Mesenchymal stem cell (in vitro differentiated cells and primary cell): Measurements from ENCODE around the gene TSSC4.

Experiments
- DNase-seq: peaks from one replicate; pipeline ENCODE4 v3.0.0-alpha.2; 2013
- H2AFZ ChIP-seq: one replicate; pipeline ENCODE4 v1.6.1; 2013; ENCODE audit warnings: low read depth, mild to moderate bottlenecking, control low read depth, inconsistent platforms, low read length, moderate library complexity
- H2AK5ac ChIP-seq: 2 replicates; pipeline ENCODE4 v1.6.1; 2013; ENCODE audit warnings: low read length, moderate library complexity, mild to moderate bottlenecking, inconsistent platforms; ENCODE audit not compliant: severe bottlenecking
- H2BK120ac ChIP-seq: one replicate; pipeline ENCODE4 v1.6.1; 2013; ENCODE audit warnings: low read depth, mild to moderate bottlenecking, inconsistent platforms, low read length, moderate library complexity
- H2BK12ac ChIP-seq, 2 experiments: one replicate each; pipeline ENCODE4 v1.6.1; 2013; ENCODE audit warnings: inconsistent platforms in 2 of 2, low read length in 2 of 2, mild to moderate bottlenecking in 2 of 2, moderate library complexity in 2 of 2, control low read depth in 1 of 2
- H2BK15ac ChIP-seq: one replicate; pipeline ENCODE4 v1.6.1; 2013; ENCODE audit warnings: mild to moderate bottlenecking, low read depth, inconsistent platforms; ENCODE audit not compliant: poor library complexity, severe bottlenecking
- H2BK5ac ChIP-seq: 2 replicates; pipeline ENCODE4 v1.6.1; 2013; ENCODE audit warnings: low read depth, mild to moderate bottlenecking, low read length, control low read depth, inconsistent platforms; ENCODE audit not compliant: poor library complexity, severe bottlenecking
- H3K14ac ChIP-seq, 2 experiments: one replicate each; pipeline ENCODE4 v1.6.1; 2013; ENCODE audit warnings: inconsistent platforms in 2 of 2, low read length in 2 of 2, control low read depth in 1 of 2, mild to moderate bottlenecking in 1 of 2, moderate library complexity in 1 of 2
- H3K18ac ChIP-seq, 2 experiments: one replicate each; pipeline ENCODE4 v1.6.1; 2013; ENCODE audit warnings: inconsistent platforms in 2 of 2, low read length in 2 of 2, control low read depth in 1 of 2, low read depth in 1 of 2, mild to moderate bottlenecking in 1 of 2
- H3K23ac ChIP-seq, 2 experiments: one replicate each; pipeline ENCODE4 v1.6.1; 2013; ENCODE audit warnings: inconsistent platforms in 2 of 2, low read length in 2 of 2, mild to moderate bottlenecking in 2 of 2, moderate library complexity in 2 of 2, control low read depth in 1 of 2
- H3K27ac ChIP-seq: 2 replicates; pipeline ENCODE4 v1.5.1; 2013; ENCODE audit warnings: mild to moderate bottlenecking, moderate library complexity, low read length, control low read depth, inconsistent platforms; ENCODE audit not compliant: poor library complexity, severe bottlenecking
- H3K27me3 ChIP-seq, 2 experiments: 2 replicates each; pipeline versions ENCODE4 v1.6.1 to v1.7.0; 2013; ENCODE audit warnings: low read length in 2 of 2, mild to moderate bottlenecking in 2 of 2, moderate library complexity in 2 of 2, control low read depth in 1 of 2, inconsistent platforms in 1 of 2; ENCODE audit not compliant: control insufficient read depth in 1 of 2, insufficient read depth in 1 of 2
- H3K36me3 ChIP-seq, 2 experiments: 2 replicates each; pipeline versions ENCODE4 v1.6.1 to v1.7.0; 2013; ENCODE audit warnings: low read length in 2 of 2, control low read depth in 1 of 2, inconsistent platforms in 1 of 2, low read depth in 1 of 2, mild to moderate bottlenecking in 1 of 2; ENCODE audit not compliant: insufficient read depth in 2 of 2, control insufficient read depth in 1 of 2
- H3K4ac ChIP-seq, 2 experiments: one replicate each; pipeline ENCODE4 v1.6.1; 2013; ENCODE audit warnings: inconsistent platforms in 2 of 2, low read length in 2 of 2, mild to moderate bottlenecking in 2 of 2, moderate library complexity in 2 of 2, control low read depth in 1 of 2, low read depth in 1 of 2
- H3K4me1 ChIP-seq: 2 replicates; pipeline ENCODE4 v1.6.1; 2013; ENCODE audit warnings: low read depth, low read length, control low read depth; ENCODE audit not compliant: control insufficient read depth, insufficient read depth
- H3K4me2 ChIP-seq: 2 replicates; pipeline ENCODE4 v1.6.1; 2013; ENCODE audit warnings: low read length, mild to moderate bottlenecking, inconsistent platforms; ENCODE audit not compliant: poor library complexity, severe bottlenecking
- H3K4me3 ChIP-seq, 2 experiments: 2 replicates each; pipeline versions ENCODE4 v1.5.1 to v1.7.0; 2013; ENCODE audit warnings: low read length in 2 of 2, mild to moderate bottlenecking in 2 of 2, control low read depth in 1 of 2, low read depth in 1 of 2; ENCODE audit not compliant: insufficient read depth in 1 of 2
- H3K79me1 ChIP-seq: replicated peaks from 2 replicates; pipeline ENCODE4 v1.6.1; 2013; ENCODE audit warnings: mild to moderate bottlenecking, control low read depth, low read length, inconsistent platforms; ENCODE audit not compliant: poor library complexity, severe bottlenecking
- H3K9ac ChIP-seq: 2 replicates; pipeline ENCODE4 v1.7.0; 2013; ENCODE audit warnings: mild to moderate bottlenecking, low read length, moderate library complexity
- H3K9me3 ChIP-seq: 2 replicates; pipeline ENCODE4 v1.7.0; 2013; ENCODE audit warnings: mild to moderate bottlenecking, low read length; ENCODE audit not compliant: control insufficient read depth
- H4K8ac ChIP-seq: one replicate; pipeline ENCODE4 v1.6.1; 2013; ENCODE audit warnings: inconsistent platforms, mild to moderate bottlenecking, low read length, moderate library complexity
- H4K91ac ChIP-seq: one replicate; pipeline ENCODE4 v1.6.1; 2013; ENCODE audit warnings: mild to moderate bottlenecking, low read length, inconsistent platforms
- WGBS: methylation state at CpG from one replicate; pipeline ENCODE4 v1.1.7; 2013; ENCODE audit warnings: mixed read lengths; 5-methylcytosine and 5-hydroxymethylcytosine counted together

The TSSC4 gene

DNA sequence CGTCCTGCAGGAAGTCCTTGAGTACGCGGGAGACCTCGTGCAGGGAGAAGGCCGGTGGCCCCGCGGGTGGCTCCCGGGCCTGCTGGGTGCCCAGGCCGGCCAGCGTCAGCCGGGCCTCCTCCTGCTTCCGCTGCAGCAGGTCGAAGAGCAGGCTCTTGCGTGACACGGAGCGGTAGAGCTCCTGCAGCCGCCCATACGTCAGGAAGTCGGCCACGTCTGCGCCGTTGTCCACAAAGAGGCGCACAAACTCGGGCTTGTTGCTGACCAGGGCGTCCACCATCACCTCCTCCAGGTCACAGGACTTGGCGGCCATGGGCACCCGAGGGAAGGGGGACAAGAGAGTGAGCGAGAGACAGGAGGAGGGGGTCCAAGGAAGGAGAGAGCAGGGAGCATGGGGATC is 14.6 kb downstream of the TSSC4 start:
- no peak overlapping the region for H2BK5ac ChIP-seq
- no peak overlapping the region for H2AFZ ChIP-seq
- H3K4me1 ChIP-seq: peaks cover 4% of the 10 kb centered on the region
- H3K4ac ChIP-seq: no peak overlapping the region
- H3K36me3 ChIP-seq: no peaks in the 10 kb centered on the region
- H3K4me3 ChIP-seq: no peak overlapping the region
- H3K79me1 ChIP-seq: no peaks in the 10 kb centered on the region
- no peak overlapping the region for H4K91ac ChIP-seq
- peaks cover 9 to 25% of the 10 kb centered on the region in 2 experiments for H3K27me3 ChIP-seq
- no peak overlapping the region for H2BK12ac ChIP-seq
- H3K18ac ChIP-seq: no peak overlapping the region
- no peak overlapping the region for H3K27ac ChIP-seq
- no peak overlapping the region for H2AK5ac ChIP-seq
- no peak overlapping the region for H2BK15ac ChIP-seq
- DNase-seq: no peak
- H3K4me2 ChIP-seq: no peak overlapping the region
- no peak overlapping the region for H3K9ac ChIP-seq
- H4K8ac ChIP-seq: no peak overlapping the region
- WGBS: 92% methylated on average over 28 of the region's 28 CpGs
- H3K14ac ChIP-seq: no peak overlapping the region
- H3K9me3 ChIP-seq: no peaks in the 10 kb centered on the region
- no peak overlapping the region for H3K23ac ChIP-seq
- no peak overlapping the region for H2BK120ac ChIP-seq

GRCh38 chr11:2415601-2416380 is 15.2 kb downstream of the TSSC4 start:
- Histone ChIP-seq H3K27ac (no peak overlapping the region), H2BK12ac (no peak overlapping the region), H4K8ac (no peak overlapping the region), H3K23ac (no peak overlapping the region), H3K4me3 (no peak overlapping the region), H2AFZ (no peak overlapping the region), H3K36me3 (no peaks in the 10 kb centered on the region), H3K9me3 (no peaks in the 10 kb centered on the region), H3K14ac (no peak overlapping the region), H3K18ac (no peak overlapping the region), H4K91ac (no peak overlapping the region), H2BK15ac (no peak overlapping the region), H3K4me2 (no peak overlapping the region), H2BK5ac (no peak overlapping the region), H3K4me1 (peaks cover 7% of the 10 kb centered on the region), H3K27me3 (peaks cover 3 to 22% of the 10 kb centered on the region in 2 experiments), H3K9ac (no peak overlapping the region), H2BK120ac (no peak overlapping the region), H3K4ac (no peak overlapping the region), H2AK5ac (no peak overlapping the region), H3K79me1 (no peaks in the 10 kb centered on the region)
- DNase-seq: no peak
- 91% methylated on average over 34 of the region's 34 CpGs for WGBS

GRCh38 chr11:2416765-2417164 is 16.2 kb downstream of the TSSC4 start:
- Histone ChIP-seq H3K79me1 (no peaks in the 10 kb centered on the region), H3K14ac (no peak overlapping the region), H3K18ac (no peak overlapping the region), H2AK5ac (no peak overlapping the region), H2BK120ac (no peak overlapping the region), H2BK5ac (no peak overlapping the region), H4K8ac (no peak overlapping the region), H3K36me3 (no peaks in the 10 kb centered on the region), H3K4me2 (no peak overlapping the region), H2AFZ (no peak overlapping the region), H3K27me3 (peaks cover 0 to 24% of the 10 kb centered on the region in 2 experiments), H3K4me3 (no peak overlapping the region), H3K9me3 (no peaks in the 10 kb centered on the region), H2BK15ac (no peak overlapping the region), H4K91ac (no peak overlapping the region), H3K4me1 (peaks cover 9% of the 10 kb centered on the region), H2BK12ac (no peak overlapping the region), H3K4ac (no peak overlapping the region), H3K27ac (no peak overlapping the region), H3K9ac (no peak overlapping the region), H3K23ac (no peak overlapping the region)
- DNase-seq: no peak
- 91% methylated on average over 18 of the region's 18 CpGs for WGBS

- Histone ChIP-seq H3K4me1 (peaks cover 9% of the 10 kb centered on the region), H3K79me1 (no peaks in the 10 kb centered on the region), H2AK5ac (no peak overlapping the region), H3K18ac (no peak overlapping the region), H2BK120ac (no peak overlapping the region), H3K9ac (no peak overlapping the region), H2AFZ (no peak overlapping the region), H3K23ac (no peak overlapping the region), H3K27ac (no peak overlapping the region), H3K4me3 (no peak overlapping the region), H3K14ac (no peak overlapping the region), H3K4ac (no peak overlapping the region), H4K8ac (no peak overlapping the region), H3K36me3 (no peaks in the 10 kb centered on the region), H4K91ac (no peak overlapping the region), H2BK5ac (no peak overlapping the region), H2BK12ac (no peak overlapping the region), H3K9me3 (no peaks in the 10 kb centered on the region), H3K27me3 (peaks cover 8 to 25% of the 10 kb centered on the region in 2 experiments), H2BK15ac (no peak overlapping the region), H3K4me2 (no peak overlapping the region)
- DNase-seq: no peak
- 87% methylated on average over 30 of the region's 30 CpGs for WGBS
Observed at GRCh38 chr11:2417856-2418692, 17.5 kb downstream of the TSSC4 start.
